COLO829 (cell line): ENCODE results near the gene TMEM100.

ENCODE experiments used
- DNase-seq: peaks from one replicate; pipeline ENCODE4 v3.0.0; 2012; ENCODE audit warnings: low spot score

The TMEM100 gene

GRCh38 chr17:55717898-55718735 lies 4.5 kb downstream of the TMEM100 start:
- DNase-seq, result no peak

GRCh38 chr17:55717432-55717831 lies 5.2 kb downstream of the TMEM100 start:
- no peak for DNase-seq

GRCh38 chr17:55710829-55711496 lies 11.7 kb downstream of the TMEM100 start:
- no peak for DNase-seq

GRCh38 chr17:55710410-55710809 lies 12.3 kb downstream of the TMEM100 start:
- no peak for DNase-seq

- no peak for DNase-seq
Measured at GRCh38 chr17:55709984-55710383, 12.7 kb downstream of the TMEM100 start.

GRCh38 chr17:55709440-55709839 lies 13.2 kb downstream of the TMEM100 start:
- no peak for DNase-seq

GRCh38 chr17:55708175-55708974 lies 14.3 kb downstream of the TMEM100 start:
- DNase-seq, result no peak

GRCh38 chr17:55706808-55707773 lies 15.6 kb downstream of the TMEM100 start:
- no peak for DNase-seq

GRCh38 chr17:55705847-55706246 lies 16.8 kb downstream of the TMEM100 start:
- no peak for DNase-seq

- no peak for DNase-seq
Measured at GRCh38 chr17:55704401-55704800, 18.3 kb downstream of the TMEM100 start.

GRCh38 chr17:55702150-55702549 lies 20.5 kb downstream of the TMEM100 start:
- DNase-seq, result no peak

GRCh38 chr17:55699181-55699860 lies 23.3 kb downstream of the TMEM100 start:
- no peak for DNase-seq

- no peak for DNase-seq
Measured at GRCh38 chr17:55694286-55694910, 28.3 kb downstream of the TMEM100 start.

GRCh38 chr17:55693254-55694216 lies 29.1 kb downstream of the TMEM100 start:
- peak; percentile 54 for DNase-seq

- DNase-seq, result no peak
Measured at GRCh38 chr17:55692276-55692675, 30.4 kb downstream of the TMEM100 start.

GRCh38 chr17:55691666-55692065 lies 31.0 kb downstream of the TMEM100 start:
- no peak for DNase-seq

- DNase-seq, result no peak
Measured at GRCh38 chr17:55690105-55690508, 32.6 kb downstream of the TMEM100 start.

- DNase-seq, result no peak
Measured at GRCh38 chr17:55689672-55690071, 33.0 kb downstream of the TMEM100 start.

GRCh38 chr17:55688057-55688456 lies 34.6 kb downstream of the TMEM100 start:
- DNase-seq, result no peak
